ENCODE measurements around the gene TSFM. TPM values are rescaled to one million over a fixed set of nuclear protein-coding genes. Genes with fewer than 3 reads are reported as not detected.

Gene TSFM
- total and polyA plus RNA-seq, 2 donors (not counting 1 experiment from before 2014, with no cell fraction given) = 15.5 to 16.8 TPM

GRCh38 chr12:57762463-57762862, 20.1 kb upstream of the TSFM start:
- Histone ChIP-seq H3K9ac (ENCODE audit: insufficient read depth, low read length) (no peak overlapping the region), H3K79me2 (ENCODE audit: control insufficient read depth, insufficient read depth, low read length) (no peaks in the 10 kb centered on the region), H3K27me3 (ENCODE audit: control insufficient read depth, insufficient read depth, low read length) (peaks cover 31% of the 10 kb centered on the region), H3K36me3 (ENCODE audit: control insufficient read depth, insufficient read depth, low read length) (no peaks in the 10 kb centered on the region), H3K4me2 (ENCODE audit: extremely low read depth, insufficient read depth, low read length) (no peak overlapping the region), H3K4me3 (replicated peaks in 1 of 4; ENCODE audit: control extremely low read depth in 1 of 4, insufficient read depth in 1 of 4, low read depth in 3 of 4, low read length in 4 of 4) (no peak overlapping the region), H3K4me1 (ENCODE audit: control insufficient read depth, extremely low read depth, insufficient read depth, low read length) (peaks cover 13% of the 10 kb centered on the region), H3K9me3 (ENCODE audit: control insufficient read depth, insufficient read depth, low read depth, low read length) (no peaks in the 10 kb centered on the region), H3K27ac (ENCODE audit: insufficient read depth, low read length) (no peak overlapping the region), H2AFZ (ENCODE audit: low read length) (no peak overlapping the region), H4K20me1 (ENCODE audit: control insufficient read depth, extremely low read depth, insufficient read depth, low read length) (no peaks in the 10 kb centered on the region)
- TF ChIP-seq CTCF (conservative IDR thresholded peaks at IDR 0.05 in 1 of 2, IDR thresholded peaks at IDR 0.05 in 1 of 2; ENCODE audit: low read depth in 1 of 2, low read length in 2 of 2) = no peak
- no peak for TF ChIP-seq EZH2 (IDR thresholded peaks at IDR 0.05; ENCODE audit: low read length, missing control alignments)
- no peak for DNase-seq (ENCODE audit: low read depth in 2 of 2)

GRCh38 chr12:57763881-57764661, 18.5 kb upstream of the TSFM start:
- no peaks in the 10 kb centered on the region for H4K20me1 ChIP-seq (ENCODE audit: control insufficient read depth, extremely low read depth, insufficient read depth, low read length)
- no peak overlapping the region for H3K9ac ChIP-seq (ENCODE audit: insufficient read depth, low read length)
- H3K4me2 ChIP-seq (ENCODE audit: extremely low read depth, insufficient read depth, low read length) = no peak overlapping the region
- H3K4me1 ChIP-seq (ENCODE audit: control insufficient read depth, extremely low read depth, insufficient read depth, low read length) = peaks cover 13% of the 10 kb centered on the region
- no peak overlapping the region for H3K27ac ChIP-seq (ENCODE audit: insufficient read depth, low read length)
- no peak for TF ChIP-seq EZH2 (IDR thresholded peaks at IDR 0.05; ENCODE audit: low read length, missing control alignments)
- no peak for TF ChIP-seq CTCF (conservative IDR thresholded peaks at IDR 0.05 in 1 of 2, IDR thresholded peaks at IDR 0.05 in 1 of 2; ENCODE audit: low read depth in 1 of 2, low read length in 2 of 2)
- H3K9me3 ChIP-seq (ENCODE audit: control insufficient read depth, insufficient read depth, low read depth, low read length) = no peaks in the 10 kb centered on the region
- peaks cover 31% of the 10 kb centered on the region for H3K27me3 ChIP-seq (ENCODE audit: control insufficient read depth, insufficient read depth, low read length)
- H3K79me2 ChIP-seq (ENCODE audit: control insufficient read depth, insufficient read depth, low read length) = no peaks in the 10 kb centered on the region
- H3K36me3 ChIP-seq (ENCODE audit: control insufficient read depth, insufficient read depth, low read length) = peaks cover 3% of the 10 kb centered on the region
- H2AFZ ChIP-seq (ENCODE audit: low read length) = no peak overlapping the region
- H3K4me3 ChIP-seq (replicated peaks in 1 of 4; ENCODE audit: control extremely low read depth in 1 of 4, insufficient read depth in 1 of 4, low read depth in 3 of 4, low read length in 4 of 4) = no peak overlapping the region
- DNase-seq (ENCODE audit: low read depth in 2 of 2) = no peak

GRCh38 chr12:57764662-57765002, 18.0 kb upstream of the TSFM start:
- no peak for DNase-seq (ENCODE audit: low read depth in 2 of 2)
- Histone ChIP-seq H3K36me3 (ENCODE audit: control insufficient read depth, insufficient read depth, low read length) (peaks cover 8% of the 10 kb centered on the region), H3K9ac (ENCODE audit: insufficient read depth, low read length) (peak overlapping the region; percentile 10), H3K79me2 (ENCODE audit: control insufficient read depth, insufficient read depth, low read length) (no peaks in the 10 kb centered on the region), H3K27ac (ENCODE audit: insufficient read depth, low read length) (no peak overlapping the region), H4K20me1 (ENCODE audit: control insufficient read depth, extremely low read depth, insufficient read depth, low read length) (no peaks in the 10 kb centered on the region), H2AFZ (ENCODE audit: low read length) (peak overlapping the region; percentile 46), H3K4me2 (ENCODE audit: extremely low read depth, insufficient read depth, low read length) (peak overlapping the region; percentile 58), H3K4me3 (replicated peaks in 1 of 4; ENCODE audit: control extremely low read depth in 1 of 4, insufficient read depth in 1 of 4, low read depth in 3 of 4, low read length in 4 of 4) (peak overlapping the region in 1 of 4 experiments; percentile 50), H3K4me1 (ENCODE audit: control insufficient read depth, extremely low read depth, insufficient read depth, low read length) (peaks cover 13% of the 10 kb centered on the region), H3K9me3 (ENCODE audit: control insufficient read depth, insufficient read depth, low read depth, low read length) (no peaks in the 10 kb centered on the region), H3K27me3 (ENCODE audit: control insufficient read depth, insufficient read depth, low read length) (peaks cover 31% of the 10 kb centered on the region)
- TF ChIP-seq CTCF (conservative IDR thresholded peaks at IDR 0.05 in 1 of 2, IDR thresholded peaks at IDR 0.05 in 1 of 2; ENCODE audit: low read depth in 1 of 2, low read length in 2 of 2) (no peak), EZH2 (IDR thresholded peaks at IDR 0.05; ENCODE audit: low read length, missing control alignments) (no peak)

Data from fibroblast of lung (primary cell).